ENCODE results near the gene NDUFA3.
A peak's percentile ranks its signal among the peaks of the same experiment; 100 is the strongest.
"Not testable (repeated sequence)": the region's sequence is repeated elsewhere in the genome, so short reads cannot be mapped to it uniquely, and the experiment has no call there.

Gene NDUFA3

GRCh38 chr19:54102421-54103169 is at the start of gene NDUFA3:
Gene NDUFA3 (plus strand): TSS chr19:54102855. CDS start chr19:54102879, 24 bp downstream.
- peak; percentile 97 for DNase-seq

GRCh38 chr19:54062643-54063042 is 40.0 kb upstream of the NDUFA3 start:
- no peak for DNase-seq

GRCh38 chr19:54063350-54064116 is 39.1 kb upstream of the NDUFA3 start, which contains the start of gene VSTM1:
Gene VSTM1 (minus strand): TSS chr19:54063897. CDS start chr19:54063777, 120 bp downstream.
- DNase-seq: no peak

GRCh38 chr19:54069470-54069869 is 33.2 kb upstream of the NDUFA3 start:
- no peak for DNase-seq

- DNase-seq: no peak
Observed at GRCh38 chr19:54073829-54074228, 28.8 kb upstream of the NDUFA3 start.

- no peak for DNase-seq
Observed at GRCh38 chr19:54074851-54075250, 27.8 kb upstream of the NDUFA3 start.

- no peak for DNase-seq
Observed at GRCh38 chr19:54077334-54077733, 25.3 kb upstream of the NDUFA3 start.

GRCh38 chr19:54081032-54081431 is 21.6 kb upstream of the NDUFA3 start, which contains the start of gene TARM1:
Gene TARM1 (minus strand): TSS chr19:54081365. CDS start chr19:54081340, 25 bp downstream.
- DNase-seq: no peak

GRCh38 chr19:54084410-54084809 is 18.2 kb upstream of the NDUFA3 start:
- no peak for DNase-seq

- no peak for DNase-seq
Observed at GRCh38 chr19:54094426-54095000, 8.1 kb upstream of the NDUFA3 start.

GRCh38 chr19:54095136-54095858 is 7.4 kb upstream of the NDUFA3 start:
- no peak for DNase-seq

- DNase-seq: not testable (repeated sequence)
Observed at GRCh38 chr19:54095859-54096616, 6.6 kb upstream of the NDUFA3 start.

- no peak for DNase-seq
Observed at GRCh38 chr19:54096617-54097106, 6.0 kb upstream of the NDUFA3 start.

- DNase-seq: no peak
Observed at GRCh38 chr19:54099190-54099902, 3.3 kb upstream of the NDUFA3 start.

GRCh38 chr19:54099903-54100255 is 2.8 kb upstream of the NDUFA3 start:
- not testable (repeated sequence) for DNase-seq

GRCh38 chr19:54100561-54100960 is 2.1 kb upstream of the NDUFA3 start, which contains the start of gene OSCAR:
Gene OSCAR (minus strand): TSS chr19:54100803. CDS start chr19:54100792, 11 bp downstream.
- no peak for DNase-seq

- DNase-seq: no peak
Observed at GRCh38 chr19:54104998-54105715, 2.5 kb downstream of the NDUFA3 start.

GRCh38 chr19:54105796-54106195 is 3.1 kb downstream of the NDUFA3 start:
- no peak for DNase-seq

GRCh38 chr19:54106716-54107115 is 4.1 kb downstream of the NDUFA3 start:
- DNase-seq: no peak

- DNase-seq: no peak
Observed at GRCh38 chr19:54107876-54108490, 5.3 kb downstream of the NDUFA3 start.

All from T1000 (cell line).